Activated CD4-positive, alpha-beta T cell treated with anti-CD3 and anti-CD28 coated beads for 48 hours (primary cell): ENCODE results near the gene ATP8B4.
"Not testable (repeated sequence)": the region's sequence is repeated elsewhere in the genome, so short reads cannot be mapped to it uniquely, and the experiment has no call there.

Experiments
- DNase-seq: peaks from one replicate; pipeline ENCODE4 v3.0.0-alpha.2; 2020

Gene ATP8B4, protein sequence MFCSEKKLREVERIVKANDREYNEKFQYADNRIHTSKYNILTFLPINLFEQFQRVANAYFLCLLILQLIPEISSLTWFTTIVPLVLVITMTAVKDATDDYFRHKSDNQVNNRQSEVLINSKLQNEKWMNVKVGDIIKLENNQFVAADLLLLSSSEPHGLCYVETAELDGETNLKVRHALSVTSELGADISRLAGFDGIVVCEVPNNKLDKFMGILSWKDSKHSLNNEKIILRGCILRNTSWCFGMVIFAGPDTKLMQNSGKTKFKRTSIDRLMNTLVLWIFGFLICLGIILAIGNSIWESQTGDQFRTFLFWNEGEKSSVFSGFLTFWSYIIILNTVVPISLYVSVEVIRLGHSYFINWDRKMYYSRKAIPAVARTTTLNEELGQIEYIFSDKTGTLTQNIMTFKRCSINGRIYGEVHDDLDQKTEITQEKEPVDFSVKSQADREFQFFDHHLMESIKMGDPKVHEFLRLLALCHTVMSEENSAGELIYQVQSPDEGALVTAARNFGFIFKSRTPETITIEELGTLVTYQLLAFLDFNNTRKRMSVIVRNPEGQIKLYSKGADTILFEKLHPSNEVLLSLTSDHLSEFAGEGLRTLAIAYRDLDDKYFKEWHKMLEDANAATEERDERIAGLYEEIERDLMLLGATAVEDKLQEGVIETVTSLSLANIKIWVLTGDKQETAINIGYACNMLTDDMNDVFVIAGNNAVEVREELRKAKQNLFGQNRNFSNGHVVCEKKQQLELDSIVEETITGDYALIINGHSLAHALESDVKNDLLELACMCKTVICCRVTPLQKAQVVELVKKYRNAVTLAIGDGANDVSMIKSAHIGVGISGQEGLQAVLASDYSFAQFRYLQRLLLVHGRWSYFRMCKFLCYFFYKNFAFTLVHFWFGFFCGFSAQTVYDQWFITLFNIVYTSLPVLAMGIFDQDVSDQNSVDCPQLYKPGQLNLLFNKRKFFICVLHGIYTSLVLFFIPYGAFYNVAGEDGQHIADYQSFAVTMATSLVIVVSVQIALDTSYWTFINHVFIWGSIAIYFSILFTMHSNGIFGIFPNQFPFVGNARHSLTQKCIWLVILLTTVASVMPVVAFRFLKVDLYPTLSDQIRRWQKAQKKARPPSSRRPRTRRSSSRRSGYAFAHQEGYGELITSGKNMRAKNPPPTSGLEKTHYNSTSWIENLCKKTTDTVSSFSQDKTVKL

DNA sequence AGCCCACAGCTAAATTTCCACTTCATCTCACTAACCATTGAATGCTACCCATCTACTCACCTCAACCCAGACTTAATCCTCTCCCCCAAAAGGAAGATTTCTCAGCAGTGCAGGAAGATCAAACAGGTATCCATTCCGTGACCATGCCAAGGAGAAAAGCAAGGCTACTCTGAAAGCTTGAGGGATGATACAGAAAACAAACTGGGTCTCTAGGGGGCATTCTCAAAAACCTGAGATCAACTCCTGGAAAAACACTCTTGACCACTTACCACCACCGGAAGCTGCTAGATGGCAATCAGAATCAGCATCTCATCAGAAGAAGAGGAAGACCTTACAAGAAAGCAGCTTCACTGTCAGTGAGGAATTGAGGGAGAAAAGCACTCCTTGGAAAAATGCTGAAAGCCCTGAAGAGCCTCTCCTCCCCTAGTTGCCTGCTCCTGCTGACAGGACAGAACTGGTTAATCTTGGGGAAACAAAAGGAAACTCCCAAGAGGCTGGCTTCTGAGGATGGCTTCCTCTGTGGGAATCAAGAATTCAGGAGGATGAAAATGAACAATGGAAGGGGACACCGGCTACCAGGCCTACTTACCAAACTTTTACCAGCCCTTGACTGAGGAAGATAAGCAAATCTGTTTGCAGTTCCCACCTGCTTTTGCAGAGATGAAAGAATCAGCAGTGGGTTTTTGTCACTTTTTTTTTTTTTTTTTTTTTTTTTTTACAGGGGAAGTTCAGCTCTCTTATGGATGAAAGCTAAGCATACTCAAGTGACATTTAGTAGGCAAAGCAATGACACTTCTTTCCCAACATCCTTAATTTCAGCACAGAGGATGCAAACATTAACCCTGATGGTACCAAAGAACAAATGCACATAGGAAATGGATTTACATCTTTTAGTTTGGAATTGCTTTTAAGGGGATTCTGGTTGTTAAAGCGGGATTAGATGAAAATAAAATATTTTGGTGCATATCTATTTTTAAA, at the start of gene ATP8B4:
Gene ATP8B4, minus strand, starts transcription at position 171 of the 978 bp plus-strand sequence. CDS start 12,267 bp downstream, outside the sequence.
- no peak for DNase-seq

DNA sequence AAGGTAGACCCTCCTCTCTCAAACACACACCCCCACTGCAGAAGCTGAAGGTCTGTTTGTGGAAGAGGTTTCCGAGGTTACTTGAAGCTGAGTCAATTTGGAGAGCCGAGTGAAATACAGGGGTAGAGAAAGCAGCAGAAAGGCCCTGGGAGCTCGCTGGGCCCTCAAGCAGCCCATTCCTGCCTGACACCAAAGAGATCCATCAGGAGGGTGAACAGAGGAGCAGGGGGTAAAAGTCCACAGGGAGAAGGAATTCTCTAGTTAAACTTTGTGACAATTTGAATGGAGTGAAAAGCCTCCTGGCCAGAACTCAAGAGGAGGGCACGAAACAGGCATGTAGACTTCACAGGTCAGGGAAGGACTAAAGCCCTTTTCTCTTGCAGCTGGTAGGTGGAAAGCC, 49.3 kb upstream of the ATP8B4 start:
- DNase-seq: no peak

DNA sequence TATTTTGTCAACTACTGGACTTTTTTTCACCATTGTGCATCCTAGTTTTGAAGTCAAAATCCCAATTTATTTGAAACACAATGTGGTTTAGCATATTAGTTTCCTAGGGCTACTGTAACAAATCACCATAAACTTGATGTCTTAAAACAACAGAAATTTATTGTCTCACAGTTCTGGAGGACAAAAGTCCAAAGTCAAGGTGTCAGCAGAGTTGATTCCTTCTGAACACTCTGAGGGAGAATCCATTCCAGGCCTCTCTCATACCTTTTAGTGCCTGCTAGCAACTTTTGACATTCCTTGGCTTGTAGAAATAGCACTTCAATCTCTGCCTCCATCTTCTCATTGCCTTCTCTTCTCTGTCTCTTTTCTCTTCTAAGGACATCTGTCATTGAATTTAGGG, 48.1 kb upstream of the ATP8B4 start:
- DNase-seq: no peak

DNA sequence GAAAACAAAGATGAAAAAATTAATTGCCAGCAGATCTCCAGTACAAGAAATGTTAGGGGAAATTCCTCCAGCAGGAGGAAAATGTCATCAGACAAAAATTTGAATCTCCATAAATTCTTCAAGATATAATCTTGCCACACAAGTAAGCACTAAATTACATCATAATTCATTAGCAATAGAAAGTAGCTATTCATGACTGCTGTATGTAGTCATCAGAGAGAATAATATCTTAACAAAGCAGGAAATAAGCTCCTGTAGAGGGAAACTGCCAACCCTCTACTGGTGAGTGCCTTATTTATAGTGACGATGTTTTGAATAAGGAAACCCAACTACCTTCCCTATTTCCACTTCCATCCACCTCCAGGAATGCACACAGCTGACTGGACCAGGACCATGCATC, 47.2 kb upstream of the ATP8B4 start:
- no peak for DNase-seq

DNA sequence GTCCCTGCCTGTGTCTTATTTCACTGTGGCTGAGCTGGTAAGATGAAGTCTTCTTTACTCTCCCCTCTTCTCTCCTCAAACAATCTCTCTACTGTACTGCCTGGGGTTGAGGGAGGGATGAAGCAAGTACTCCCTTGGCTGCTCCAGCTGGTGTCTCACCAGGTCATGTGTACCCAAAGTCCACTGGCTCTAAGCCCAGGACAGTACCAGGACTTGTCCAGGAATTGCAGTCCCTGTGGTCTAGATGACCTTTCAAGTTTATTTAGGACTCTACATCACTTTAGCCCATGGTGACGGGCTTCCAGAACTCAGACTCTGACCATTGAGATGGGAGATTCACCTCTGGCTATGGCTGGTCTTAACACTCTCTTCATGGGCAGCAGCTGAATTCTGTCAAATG, 45.4 kb upstream of the ATP8B4 start:
- DNase-seq: no peak

DNA sequence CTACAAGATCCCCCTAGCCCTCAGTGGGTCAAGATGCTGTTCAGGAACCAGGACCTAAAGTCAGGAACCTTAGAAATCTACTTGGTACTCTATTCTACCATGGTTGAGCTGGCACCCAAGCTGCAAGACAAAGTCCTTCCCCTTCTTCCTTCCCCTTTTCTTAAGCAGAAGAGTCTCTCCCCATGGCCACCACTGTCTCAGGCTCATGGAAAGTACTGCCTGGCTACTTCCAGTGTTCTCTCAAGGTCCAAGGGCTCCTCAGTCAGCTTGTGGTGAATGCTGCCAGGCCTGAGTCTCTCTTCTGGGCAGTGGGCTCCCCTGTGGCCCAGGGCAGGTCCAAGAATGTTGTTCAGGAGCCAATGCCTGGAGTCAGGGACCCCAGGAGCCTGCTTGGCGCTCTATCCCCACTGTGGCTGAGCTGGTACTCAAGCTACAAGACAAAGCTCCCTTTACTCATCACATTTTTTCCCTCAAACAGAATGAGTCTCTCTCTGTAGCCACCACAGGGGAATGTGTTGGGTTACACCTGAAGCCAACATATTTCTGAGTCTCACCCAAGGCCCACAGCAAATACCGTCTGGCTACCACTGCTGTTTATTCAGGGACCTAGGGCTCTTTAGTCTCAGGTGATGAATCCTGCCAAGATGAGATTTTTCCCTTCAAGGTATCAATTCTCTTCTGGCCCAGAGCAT, 44.8 kb upstream of the ATP8B4 start:
- no peak for DNase-seq

DNA sequence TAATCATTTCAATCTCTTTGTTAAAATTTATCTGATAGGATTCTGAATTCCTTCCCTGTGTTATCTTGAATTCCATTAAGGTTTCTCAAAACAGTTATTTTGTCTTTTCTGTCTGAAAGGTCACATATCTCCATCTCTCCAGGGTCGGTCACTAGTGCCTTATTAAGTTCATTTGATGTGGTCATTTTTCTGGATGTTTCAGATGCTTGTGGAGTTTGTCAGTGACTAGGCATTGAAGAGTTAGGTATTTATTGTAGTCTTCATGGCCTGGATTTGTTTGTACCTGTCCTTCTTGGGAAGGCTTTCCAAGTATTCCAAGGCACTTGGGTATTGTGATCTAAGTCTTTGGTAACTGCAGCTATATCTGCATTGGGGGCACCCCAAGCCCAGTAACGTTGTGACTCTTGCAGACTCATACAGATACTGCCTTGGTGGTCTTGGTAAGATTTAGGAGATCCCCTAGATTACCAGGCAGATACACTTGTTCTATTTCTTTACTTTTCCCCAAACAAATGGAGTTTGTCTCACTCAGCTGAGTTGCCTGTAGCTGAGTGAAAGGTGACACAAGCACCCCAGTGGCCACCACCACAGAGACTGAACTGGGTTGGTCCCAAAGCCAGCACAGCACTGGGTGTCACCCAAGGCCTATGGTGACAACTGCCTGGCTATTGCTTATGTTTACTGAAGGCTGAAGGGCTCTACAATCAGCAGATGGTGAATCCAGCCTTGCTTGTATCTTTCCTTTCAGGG, 44.1 kb upstream of the ATP8B4 start:
- DNase-seq: no peak

DNA sequence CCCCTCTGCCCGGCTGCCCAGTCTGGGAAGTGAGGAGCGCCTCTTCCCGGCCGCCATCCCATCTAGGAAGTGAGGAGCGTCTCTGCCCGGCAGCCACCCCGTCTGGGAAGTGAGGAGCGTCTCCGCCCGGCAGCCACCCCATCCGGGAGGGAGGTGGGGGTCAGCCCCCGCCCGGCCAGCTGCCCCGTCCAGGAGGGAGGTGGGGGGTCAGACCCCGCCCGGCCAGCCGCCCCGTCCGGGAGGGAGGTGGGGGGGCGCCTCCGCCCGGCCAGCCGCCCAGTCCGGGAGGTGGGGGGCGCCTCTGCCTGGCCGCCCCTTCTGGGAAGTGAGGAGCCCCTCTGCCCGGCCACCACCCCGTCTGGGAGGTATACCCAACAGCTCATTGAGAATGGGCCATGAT, 39.2 kb upstream of the ATP8B4 start:
- not testable (repeated sequence) for DNase-seq

DNA sequence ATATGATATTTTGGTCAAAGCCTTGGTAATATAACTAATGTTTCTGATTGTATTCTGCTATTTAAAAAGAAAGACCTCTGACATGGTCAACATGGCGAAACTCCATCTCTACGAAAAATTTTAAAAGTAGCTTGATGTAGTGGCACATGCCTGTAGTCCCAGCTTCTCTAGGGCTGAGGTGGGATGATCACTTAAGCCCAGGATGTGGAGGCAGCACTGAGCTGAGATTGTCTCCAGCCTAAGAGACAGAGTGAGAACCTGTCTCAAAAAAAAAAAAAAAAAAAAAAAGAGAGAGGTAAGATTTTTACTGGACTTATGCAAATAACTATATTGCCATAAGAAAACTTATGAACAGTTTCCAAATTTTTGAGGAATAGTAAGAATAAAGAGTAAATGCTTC, 32.4 kb upstream of the ATP8B4 start:
- no peak for DNase-seq

DNA sequence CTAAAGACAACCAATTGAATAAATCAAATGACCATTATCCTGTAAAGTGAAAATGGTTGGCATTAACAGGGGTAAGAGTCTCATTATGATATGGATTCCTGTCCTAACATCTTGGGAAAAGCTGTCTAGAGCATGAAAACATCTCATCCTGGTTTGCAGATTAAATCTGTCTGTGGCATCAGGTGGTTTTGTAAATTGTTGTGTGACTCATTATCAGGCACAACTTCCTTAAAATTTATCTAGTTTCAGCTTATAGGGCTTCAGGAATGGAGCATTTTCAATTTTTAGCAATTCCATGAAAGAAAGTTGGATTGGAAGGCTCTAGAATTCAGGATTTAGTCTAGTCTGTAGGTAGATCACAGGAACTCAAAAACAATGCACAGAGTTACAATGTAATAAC, 31.8 kb upstream of the ATP8B4 start:
- no peak for DNase-seq

DNA sequence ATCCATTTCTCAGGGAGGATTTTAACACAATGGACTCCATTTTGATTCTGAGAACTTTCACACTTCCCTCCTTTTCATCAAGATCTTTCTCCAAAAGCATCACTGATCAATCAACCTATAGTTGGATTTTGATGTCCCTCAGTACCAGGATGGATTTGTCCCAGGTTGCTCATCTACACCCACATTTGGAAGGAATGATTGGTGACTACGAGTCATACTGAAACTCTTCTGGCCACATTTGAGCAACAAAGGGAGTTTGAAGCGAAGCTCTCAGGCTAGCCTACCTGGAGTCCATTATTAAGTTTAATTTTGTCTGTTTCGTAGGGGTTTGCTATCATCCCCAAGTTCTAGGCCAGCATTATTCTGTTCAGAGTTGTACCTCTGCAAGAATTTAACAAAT, 31.3 kb upstream of the ATP8B4 start:
- DNase-seq: no peak

DNA sequence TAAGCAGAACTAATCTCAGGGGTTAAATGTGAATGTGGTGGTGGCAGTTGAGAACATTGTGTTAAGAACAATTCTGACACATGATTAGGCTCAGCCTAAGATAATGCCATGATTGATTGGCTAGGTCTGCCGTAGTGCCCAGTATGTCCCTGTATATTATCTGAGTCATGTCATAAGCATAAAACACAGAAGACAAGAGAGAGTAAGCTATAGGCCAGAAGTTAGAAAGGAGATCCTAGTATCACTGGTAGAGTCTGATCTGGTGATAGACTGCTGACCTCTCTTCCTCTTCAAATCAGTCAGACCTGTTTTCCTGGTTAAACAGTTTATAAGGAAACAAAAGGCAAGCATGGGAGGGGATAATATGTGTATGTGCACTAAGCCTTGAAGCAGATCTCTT, 30.1 kb upstream of the ATP8B4 start:
- DNase-seq: no peak

DNA sequence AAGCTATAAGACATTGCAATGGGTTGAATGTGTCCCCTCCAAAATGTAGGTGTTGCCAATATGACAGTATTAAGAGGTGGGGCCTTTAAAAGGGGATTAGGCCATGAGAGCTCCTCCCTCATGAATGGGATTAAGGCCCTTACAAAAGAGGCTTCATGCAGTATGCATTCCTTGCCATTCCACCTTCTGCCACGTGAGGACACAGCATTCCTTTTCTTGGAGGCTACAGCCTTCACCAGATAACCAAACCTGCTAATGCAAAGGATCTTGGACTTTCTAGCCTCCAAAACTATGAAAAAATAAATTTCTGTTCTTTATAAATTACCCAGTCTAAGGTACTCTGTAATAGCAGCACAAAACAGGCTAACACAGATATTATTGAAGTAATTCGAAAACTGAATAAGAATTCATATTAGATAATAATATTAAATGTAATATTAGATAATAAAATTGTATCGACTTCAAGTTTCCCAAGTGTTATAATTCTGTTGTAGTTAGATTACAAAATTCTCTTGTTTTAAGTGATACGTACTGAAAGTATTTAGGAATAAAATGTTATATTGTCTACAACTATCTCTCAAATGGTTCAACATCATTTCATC, 29.4 kb upstream of the ATP8B4 start:
- DNase-seq: no peak

DNA sequence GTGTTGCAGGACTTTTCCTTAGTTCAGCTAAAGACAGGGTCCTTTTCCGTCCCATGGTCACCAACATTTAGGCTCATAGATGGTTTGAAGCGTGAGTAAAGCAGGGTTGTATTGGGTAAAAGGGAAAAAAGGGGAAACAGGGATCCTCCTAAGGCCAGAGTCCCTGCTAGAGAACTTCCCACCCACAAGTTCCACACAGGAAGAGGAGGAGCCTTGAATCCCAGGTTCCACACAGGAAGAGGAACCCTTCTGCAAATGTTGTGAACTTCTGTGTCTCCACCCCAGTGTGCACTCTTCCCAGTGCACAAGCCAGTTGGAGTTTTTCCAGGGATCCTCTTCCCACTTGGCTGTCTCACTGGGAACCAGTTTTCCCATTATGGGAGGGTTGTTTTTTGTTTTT, 27.6 kb upstream of the ATP8B4 start:
- DNase-seq: no peak

DNA sequence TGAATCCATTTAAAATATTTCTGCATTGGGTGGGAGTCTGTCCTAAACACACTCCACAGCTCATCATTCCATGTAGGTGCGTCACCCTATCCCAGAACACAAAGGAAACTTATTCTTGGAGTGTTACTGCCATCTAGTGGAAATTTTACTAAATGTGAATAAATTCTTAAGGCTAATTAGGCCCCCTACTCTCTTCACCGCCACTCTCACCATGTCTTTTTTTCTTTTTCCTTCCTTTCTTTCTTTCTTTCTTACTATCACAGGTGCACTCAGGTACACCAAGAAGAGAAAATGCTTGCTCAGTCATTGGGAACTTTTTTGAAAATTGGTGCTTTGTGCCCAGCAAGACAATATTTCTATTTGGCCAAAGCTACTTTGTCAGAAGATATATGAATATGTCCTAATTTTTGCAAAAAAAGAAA, 26.4 kb upstream of the ATP8B4 start:
- DNase-seq: no peak

DNA sequence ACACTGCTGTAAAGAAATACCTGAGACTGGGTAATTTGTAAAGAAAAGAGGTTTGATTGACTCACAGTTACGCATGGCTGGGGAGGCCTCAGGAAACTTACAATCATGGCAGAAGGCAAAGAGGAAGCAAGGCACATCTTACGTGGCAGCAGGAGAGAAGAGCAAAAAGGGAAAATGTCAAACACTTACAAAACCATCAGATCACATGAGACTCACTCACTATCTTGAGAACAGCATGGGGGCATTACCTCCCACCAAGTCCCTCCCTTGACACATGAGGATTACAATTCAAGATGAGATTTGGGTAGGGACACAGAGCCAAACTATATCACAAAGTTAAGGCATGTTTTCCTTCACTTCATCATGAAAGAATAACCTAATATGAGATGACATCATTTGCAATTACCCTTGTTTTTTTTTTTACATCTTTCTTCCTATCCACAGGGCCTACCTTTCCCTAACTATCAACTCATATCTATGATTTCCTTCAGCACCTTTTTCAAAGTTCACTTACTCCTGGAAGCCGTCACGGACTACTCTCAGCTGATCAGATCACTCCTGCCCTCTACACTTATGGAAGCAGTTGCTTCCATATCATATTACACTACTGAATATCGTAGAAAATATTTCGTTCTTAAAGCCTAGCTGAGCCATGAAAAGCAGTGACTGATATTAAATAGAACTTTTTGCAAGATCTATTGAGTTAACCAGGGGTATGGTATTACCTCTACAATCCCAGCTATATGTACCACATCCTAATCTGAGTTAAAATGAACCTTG, 25.5 kb upstream of the ATP8B4 start:
- no peak for DNase-seq

DNA sequence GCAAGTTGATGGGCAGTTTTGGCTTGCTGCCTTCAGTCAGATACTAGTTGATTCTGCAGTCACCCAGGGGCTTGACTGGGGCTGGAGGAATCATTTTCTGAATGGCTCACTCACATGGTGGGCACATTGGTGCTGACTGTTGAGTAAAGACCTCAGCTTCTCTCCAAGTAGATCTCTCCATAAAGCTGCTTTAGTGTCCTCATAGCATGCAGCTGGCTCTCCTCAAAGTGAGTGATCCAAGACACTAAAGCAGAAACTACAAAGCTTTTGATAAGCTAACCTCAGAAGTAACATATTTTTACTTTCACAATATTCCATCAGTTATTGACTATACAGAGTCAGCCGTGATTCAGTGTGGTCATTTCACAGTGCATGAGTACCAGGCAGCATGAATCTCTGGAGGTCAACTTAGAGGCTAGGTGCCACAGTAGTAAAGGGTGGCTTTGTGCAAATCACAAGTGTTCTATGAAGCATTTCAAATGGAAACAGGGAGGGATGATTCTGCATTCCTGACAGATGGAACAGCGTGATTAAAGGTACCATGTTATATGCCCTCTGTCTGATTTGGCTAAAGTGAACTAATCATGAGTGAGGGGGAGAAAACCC, 24.3 kb upstream of the ATP8B4 start:
- no peak for DNase-seq

DNA sequence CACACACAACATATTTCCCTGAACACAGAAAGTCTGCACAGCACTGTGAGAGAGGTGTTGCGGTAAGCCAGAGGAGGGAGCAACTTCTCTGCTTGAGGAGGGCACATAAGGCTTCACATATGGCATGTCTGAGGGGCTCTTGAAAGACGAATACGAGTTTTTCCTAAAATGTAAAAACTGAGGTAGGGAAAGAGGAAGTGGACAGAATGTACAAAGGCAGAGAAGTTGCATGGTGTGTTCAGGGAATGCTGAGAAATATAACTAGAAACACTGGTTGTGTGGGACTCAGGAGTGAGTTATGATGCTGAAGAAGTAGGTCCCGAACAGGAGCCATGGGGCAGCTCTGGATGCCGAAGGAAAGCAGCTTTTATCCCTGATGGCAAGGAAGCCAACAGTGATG, 22.8 kb upstream of the ATP8B4 start:
- DNase-seq: no peak

DNA sequence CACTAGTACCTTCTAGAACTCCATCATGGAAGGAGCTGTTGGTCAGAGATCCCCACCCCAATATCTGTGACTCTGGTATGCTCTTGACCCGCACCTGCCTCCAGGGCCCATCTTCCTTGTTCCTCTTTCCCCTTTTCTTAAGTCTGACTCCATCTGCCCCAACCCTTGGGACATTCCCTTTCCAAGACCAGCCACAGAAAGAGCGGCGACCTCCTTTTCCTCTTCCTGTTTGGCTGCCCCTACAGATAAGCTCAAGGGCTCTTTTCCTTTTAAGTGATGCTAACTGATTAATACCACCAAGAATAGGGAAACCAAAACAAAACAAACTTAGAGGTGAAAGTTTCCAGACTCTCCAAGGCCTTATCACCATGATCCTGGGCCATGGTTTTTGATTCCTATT, 21.9 kb upstream of the ATP8B4 start:
- DNase-seq: no peak
